GM18951 (cell line): ENCODE measurements around the gene PSPC1.
"Not testable (repeated sequence)": the region's sequence is repeated elsewhere in the genome, so short reads cannot be mapped to it uniquely, and the experiment has no call there.

Experiments
- POLR2A ChIP-seq: IDR thresholded peaks from 4 replicates; pipeline ENCODE4 v1.6.1; 2011; ENCODE audit warnings: mild to moderate bottlenecking; ENCODE audit not compliant: insufficient read length, insufficient read depth; ENCODE audit errors: extremely low read depth
- in situ Hi-C: fragments of 300-500 bp; cut with MboI; formaldehyde crosslinking; loops from one replicate; pipeline ENCODE4 v1.12.0; 2022; ENCODE audit warnings: low sequenced_read_pairs, mixed read lengths, inconsistent platforms; ENCODE audit not compliant: unreplicated experiment

The PSPC1 gene

GRCh38 chr13:19782727-19783682, at the start of gene PSPC1:
PSPC1 (minus strand) TSS chr13:19782945; CDS start chr13:19782757, 188 bp downstream.
- TF ChIP-seq POLR2A: peak; percentile 95
- in situ Hi-C loops: not testable (repeated sequence)

GRCh38 chr13:19822673-19823072, 39.9 kb upstream of the PSPC1 start:
- TF ChIP-seq POLR2A: no peak
- in situ Hi-C loops: no loop called here

GRCh38 chr13:19818223-19818842, 35.6 kb upstream of the PSPC1 start:
- in situ Hi-C loops: no loop called here
- no peak for TF ChIP-seq POLR2A

- in situ Hi-C loops: no loop called here
- TF ChIP-seq POLR2A: no peak
Measured at GRCh38 chr13:19817510-19818158, 34.9 kb upstream of the PSPC1 start.

GRCh38 chr13:19817106-19817505, 34.4 kb upstream of the PSPC1 start:
- TF ChIP-seq POLR2A: no peak
- in situ Hi-C loops: no loop called here

GRCh38 chr13:19815842-19816241, 33.1 kb upstream of the PSPC1 start:
- in situ Hi-C loops: not testable (repeated sequence)

GRCh38 chr13:19810996-19811881, 28.5 kb upstream of the PSPC1 start:
- in situ Hi-C loops: no loop called here
- TF ChIP-seq POLR2A: no peak

- in situ Hi-C loops: no loop called here
- no peak for TF ChIP-seq POLR2A
Measured at GRCh38 chr13:19810151-19810550, 27.4 kb upstream of the PSPC1 start.

GRCh38 chr13:19805765-19806164, 23.0 kb upstream of the PSPC1 start:
- no peak for TF ChIP-seq POLR2A
- in situ Hi-C loops: no loop called here

- in situ Hi-C loops: no loop called here
- no peak for TF ChIP-seq POLR2A
Measured at GRCh38 chr13:19795956-19796355, 13.2 kb upstream of the PSPC1 start.

GRCh38 chr13:19794631-19795030, 11.9 kb upstream of the PSPC1 start:
- in situ Hi-C loops: no loop called here
- TF ChIP-seq POLR2A: no peak

- TF ChIP-seq POLR2A: no peak
Measured at GRCh38 chr13:19791953-19792537, 9.3 kb upstream of the PSPC1 start.

More at GRCh38 chr13:19791953-19792537, 9.3 kb upstream of the PSPC1 start:
- in situ Hi-C loops: no loop called here
